MM.1S (cell line): Measurements from ENCODE around the gene GAPDH.

ENCODE experiments used
- DNase-seq: peaks from one replicate; pipeline ENCODE4 v3.0.0-alpha.2; 2015
- H2AFZ ChIP-seq: fragments of 300-600 bp; sonication (generic); 2 replicates; pipeline ENCODE4 v1.6.0; 2016; ENCODE audit warnings: antibody characterized with exemption, low read length
- H3F3A ChIP-seq: fragments of 300-600 bp; sonication (generic); 2 replicates; pipeline ENCODE4 v1.6.1; 2016; ENCODE audit warnings: mild to moderate bottlenecking, antibody characterized with exemption, low read length, moderate library complexity, mixed read lengths; ENCODE audit not compliant: insufficient read depth
- H3K27ac ChIP-seq: fragments of 300-600 bp; sonication (generic); 2 replicates; pipeline ENCODE4 v1.5.1; 2016; ENCODE audit warnings: mild to moderate bottlenecking, low read length
- H3K27me3 ChIP-seq: fragments of 300-600 bp; sonication (generic); replicated peaks from 2 replicates; pipeline ENCODE4 v1.6.0; 2016; ENCODE audit warnings: low read length; ENCODE audit not compliant: insufficient read depth
- H3K36me3 ChIP-seq: fragments of 300-600 bp; sonication (generic); replicated peaks from 2 replicates; pipeline ENCODE4 v1.6.1; 2016; ENCODE audit warnings: mild to moderate bottlenecking, low read length, mixed read lengths; ENCODE audit not compliant: insufficient read depth
- H3K4me1 ChIP-seq: fragments of 300-600 bp; sonication (generic); 2 replicates; pipeline ENCODE4 v1.6.1; 2016; ENCODE audit warnings: low read length, mixed read lengths
- H3K4me2 ChIP-seq: fragments of 300-600 bp; sonication (generic); 2 replicates; pipeline ENCODE4 v1.6.0; 2016; ENCODE audit warnings: low read depth, low read length
- H3K4me3 ChIP-seq: fragments of 300-600 bp; sonication (generic); 2 replicates; pipeline ENCODE4 v1.5.1; 2016; ENCODE audit warnings: low read length, mixed read lengths
- H3K79me2 ChIP-seq: fragments of 300-600 bp; sonication (generic); 2 replicates; pipeline ENCODE4 v1.6.1; 2016; ENCODE audit warnings: mixed run types, low read length, mixed read lengths
- H3K9ac ChIP-seq: fragments of 300-600 bp; sonication (generic); 2 replicates; pipeline ENCODE4 v1.6.1; 2016; ENCODE audit warnings: low read length, mixed read lengths
- H3K9me2 ChIP-seq: fragments of 300-600 bp; sonication (generic); replicated peaks from 2 replicates; pipeline ENCODE4 v1.6.1; 2016; ENCODE audit warnings: mild to moderate bottlenecking, low read length, mixed read lengths; ENCODE audit not compliant: insufficient read depth
- H3K9me3 ChIP-seq: fragments of 300-600 bp; sonication (generic); replicated peaks from 2 replicates; pipeline ENCODE4 v1.6.1; 2016; ENCODE audit warnings: mild to moderate bottlenecking, low read length, mixed read lengths; ENCODE audit not compliant: insufficient read depth
- H4K20me1 ChIP-seq: fragments of 300-600 bp; sonication (generic); 2 replicates; pipeline ENCODE4 v1.6.1; 2016; ENCODE audit warnings: mild to moderate bottlenecking, low read length, moderate library complexity, mixed read lengths; ENCODE audit not compliant: insufficient read depth
- CTCF ChIP-seq: fragments of 300-600 bp; sonication (generic); IDR thresholded peaks from 2 replicates; pipeline ENCODE4 v1.5.1; 2016; ENCODE audit warnings: antibody characterized with exemption, low read length, mixed read lengths
- EZH2 ChIP-seq: fragments of 300-600 bp; sonication (generic); optimal IDR thresholded peaks from 2 replicates; pipeline ENCODE3; 2017; ENCODE audit warnings: low read depth, mild to moderate bottlenecking, antibody characterized with exemption, low read length, mixed read lengths
- EZH2phosphoT487 ChIP-seq: fragments of 300-600 bp; sonication (generic); IDR thresholded peaks from 2 replicates; pipeline ENCODE4 v1.6.1; 2018; ENCODE audit warnings: antibody characterized with exemption, low read length

Gene GAPDH

GRCh38 chr12:6533653-6533922 is 729 bp upstream of the GAPDH start:
- peaks cover 20% of the 10 kb centered on the region for H3K4me1 ChIP-seq
- peak overlapping the region; percentile 95 for H3K27ac ChIP-seq
- H3F3A ChIP-seq, result peaks cover 78% of the 10 kb centered on the region
- H3K9ac ChIP-seq, result peak overlapping the region; percentile 96
- no peak for DNase-seq
- H2AFZ ChIP-seq, result peak overlapping the region; percentile 72
- no peaks in the 10 kb centered on the region for H3K9me2 ChIP-seq
- peaks cover 60% of the 10 kb centered on the region for H3K79me2 ChIP-seq
- no peaks in the 10 kb centered on the region for H3K27me3 ChIP-seq
- peaks cover 26% of the 10 kb centered on the region; the same call in 1 of the 2 replicates for H3K36me3 ChIP-seq
- TF ChIP-seq EZH2phosphoT487 (no peak), CTCF (no peak), EZH2 (no peak)
- H3K9me3 ChIP-seq, result no peaks in the 10 kb centered on the region
- peaks cover 33% of the 10 kb centered on the region for H4K20me1 ChIP-seq
- H3K4me2 ChIP-seq, result peak overlapping the region; percentile 93
- peak overlapping the region; percentile 86 for H3K4me3 ChIP-seq

- peaks cover 20% of the 10 kb centered on the region for H3K4me1 ChIP-seq
- H3K79me2 ChIP-seq, result peaks cover 60% of the 10 kb centered on the region
- H3K27me3 ChIP-seq, result no peaks in the 10 kb centered on the region
- peaks cover 89% of the 10 kb centered on the region for H3F3A ChIP-seq
- DNase-seq, result no peak
- H2AFZ ChIP-seq, result no peak overlapping the region
- peaks cover 23% of the 10 kb centered on the region; the same call in 1 of the 2 replicates for H3K36me3 ChIP-seq
- H4K20me1 ChIP-seq, result peaks cover 33% of the 10 kb centered on the region
- H3K4me3 ChIP-seq, result peak overlapping the region; percentile 86
- H3K27ac ChIP-seq, result peak overlapping the region; percentile 95
- no peaks in the 10 kb centered on the region for H3K9me3 ChIP-seq
- H3K9ac ChIP-seq, result peak overlapping the region; percentile 96
- TF ChIP-seq CTCF, result no peak
- TF ChIP-seq EZH2phosphoT487, result no peak
- TF ChIP-seq EZH2, result no peak
- H3K4me2 ChIP-seq, result peak overlapping the region; percentile 85; the same call in 1 of the 2 replicates
- no peaks in the 10 kb centered on the region for H3K9me2 ChIP-seq
These were observed 303 bp downstream of the GAPDH start for GRCh38 chr12:6534695-6534944.

GRCh38 chr12:6534945-6535696 is 804 bp downstream of the GAPDH start:
- peak; percentile 61 for DNase-seq
- no peak for TF ChIP-seq CTCF
- TF ChIP-seq EZH2, result no peak
- no peak for TF ChIP-seq EZH2phosphoT487
- peak overlapping the region; percentile 86 for H3K4me3 ChIP-seq
- peak overlapping the region; percentile 95 for H3K27ac ChIP-seq
- peaks cover 92% of the 10 kb centered on the region for H3F3A ChIP-seq
- H3K9ac ChIP-seq, result peak overlapping the region; percentile 96
- H3K4me2 ChIP-seq, result peak overlapping the region; percentile 85
- peaks cover 20% of the 10 kb centered on the region; the same call in 1 of the 2 replicates for H3K36me3 ChIP-seq
- no peak overlapping the region for H2AFZ ChIP-seq
- H3K79me2 ChIP-seq, result peaks cover 60% of the 10 kb centered on the region
- H3K9me2 ChIP-seq, result no peaks in the 10 kb centered on the region
- no peaks in the 10 kb centered on the region for H3K9me3 ChIP-seq
- no peaks in the 10 kb centered on the region for H3K27me3 ChIP-seq
- H4K20me1 ChIP-seq, result peaks cover 33% of the 10 kb centered on the region
- H3K4me1 ChIP-seq, result peaks cover 20% of the 10 kb centered on the region
